NCI-H1694 (cell line): ENCODE results near the gene TTC21B.
"Not testable (repeated sequence)": the region's sequence is repeated elsewhere in the genome, so short reads cannot be mapped to it uniquely, and the experiment has no call there.

Experiments used
- DNase-seq: peaks from one replicate; lab custom pipeline; 2025; lab: John Stamatoyannopoulos, UW

TTC21B gene

GRCh38 chr2:165953655-165954606 is at the start of gene TTC21B:
TTC21B (minus strand) TSS chr2:165953776; CDS start chr2:165953705, 71 bp downstream.
- peak; percentile 92 for DNase-seq

GRCh38 chr2:166000401-166000800 is 46.8 kb upstream of the TTC21B start:
- no peak for DNase-seq

- no peak for DNase-seq
Measured at GRCh38 chr2:165990846-165991245, 37.3 kb upstream of the TTC21B start.

- DNase-seq: peak; percentile 66
Measured at GRCh38 chr2:165989851-165990250, 36.3 kb upstream of the TTC21B start.

- DNase-seq: no peak
Measured at GRCh38 chr2:165985120-165985519, 31.5 kb upstream of the TTC21B start.

- not testable (repeated sequence) for DNase-seq
Measured at GRCh38 chr2:165972161-165972560, 18.6 kb upstream of the TTC21B start.

GRCh38 chr2:165970663-165971062 is 17.1 kb upstream of the TTC21B start:
- DNase-seq: no peak

GRCh38 chr2:165969227-165969626 is 15.7 kb upstream of the TTC21B start:
- DNase-seq: peak; percentile 20

- DNase-seq: no peak
Measured at GRCh38 chr2:165967746-165968145, 14.2 kb upstream of the TTC21B start.

- DNase-seq: no peak
Measured at GRCh38 chr2:165961818-165962217, 8.2 kb upstream of the TTC21B start.

GRCh38 chr2:165959371-165959770 is 5.8 kb upstream of the TTC21B start:
- no peak for DNase-seq

GRCh38 chr2:165958313-165958960 is 4.9 kb upstream of the TTC21B start:
- DNase-seq: no peak

- DNase-seq: no peak
Measured at GRCh38 chr2:165957030-165957675, 3.6 kb upstream of the TTC21B start.

GRCh38 chr2:165953306-165953654 is 296 bp downstream of the TTC21B start:
- DNase-seq: no peak

- DNase-seq: no peak
Measured at GRCh38 chr2:165952741-165953211, 800 bp downstream of the TTC21B start.

GRCh38 chr2:165952085-165952484 is 1.5 kb downstream of the TTC21B start:
- DNase-seq: no peak

- no peak for DNase-seq
Measured at GRCh38 chr2:165950438-165950837, 3.1 kb downstream of the TTC21B start.

GRCh38 chr2:165941827-165942226 is 11.7 kb downstream of the TTC21B start:
- DNase-seq: no peak

- DNase-seq: no peak
Measured at GRCh38 chr2:165938237-165938636, 15.3 kb downstream of the TTC21B start.

GRCh38 chr2:165933211-165933910 is 20.2 kb downstream of the TTC21B start:
- no peak for DNase-seq

GRCh38 chr2:165927774-165928173 is 25.8 kb downstream of the TTC21B start:
- DNase-seq: no peak

- DNase-seq: no peak
Measured at GRCh38 chr2:165927353-165927752, 26.2 kb downstream of the TTC21B start.
